ENCODE data around the gene PSMB7. TPM values are rescaled to one million over a fixed set of nuclear protein-coding genes. Genes with fewer than 3 reads are reported as not detected.

Gene PSMB7
- total and polyA plus RNA-seq, 2 donors from 2014 or later = 105 to 250 TPM

- TF ChIP-seq, protein P1, sequence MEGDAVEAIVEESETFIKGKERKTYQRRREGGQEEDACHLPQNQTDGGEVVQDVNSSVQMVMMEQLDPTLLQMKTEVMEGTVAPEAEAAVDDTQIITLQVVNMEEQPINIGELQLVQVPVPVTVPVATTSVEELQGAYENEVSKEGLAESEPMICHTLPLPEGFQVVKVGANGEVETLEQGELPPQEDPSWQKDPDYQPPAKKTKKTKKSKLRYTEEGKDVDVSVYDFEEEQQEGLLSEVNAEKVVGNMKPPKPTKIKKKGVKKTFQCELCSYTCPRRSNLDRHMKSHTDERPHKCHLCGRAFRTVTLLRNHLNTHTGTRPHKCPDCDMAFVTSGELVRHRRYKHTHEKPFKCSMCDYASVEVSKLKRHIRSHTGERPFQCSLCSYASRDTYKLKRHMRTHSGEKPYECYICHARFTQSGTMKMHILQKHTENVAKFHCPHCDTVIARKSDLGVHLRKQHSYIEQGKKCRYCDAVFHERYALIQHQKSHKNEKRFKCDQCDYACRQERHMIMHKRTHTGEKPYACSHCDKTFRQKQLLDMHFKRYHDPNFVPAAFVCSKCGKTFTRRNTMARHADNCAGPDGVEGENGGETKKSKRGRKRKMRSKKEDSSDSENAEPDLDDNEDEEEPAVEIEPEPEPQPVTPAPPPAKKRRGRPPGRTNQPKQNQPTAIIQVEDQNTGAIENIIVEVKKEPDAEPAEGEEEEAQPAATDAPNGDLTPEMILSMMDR (IDR thresholded peaks at IDR 0.05; ENCODE audit: borderline replicate concordance, extremely low read depth, insufficient read depth) = no peak
- Histone ChIP-seq H3K27ac (ENCODE audit: low read depth in 2 of 2, low read length in 2 of 2) (no peak overlapping the region), H3K27me3 (ENCODE audit: control insufficient read depth, insufficient read depth, low read length) (no peaks in the 10 kb centered on the region), H3K4me3 (ENCODE audit: low read length in 3 of 3) (no peak overlapping the region), H3K4me1 (ENCODE audit: control insufficient read depth in 2 of 3, insufficient read depth in 2 of 3, low read depth in 1 of 3, low read length in 3 of 3) (no peaks in the 10 kb centered on the region), H3K36me3 (ENCODE audit: control insufficient read depth in 2 of 3, insufficient read depth in 3 of 3, low read length in 3 of 3) (peaks cover 0 to 7% (median 5%) of the 10 kb centered on the region in 3 donors), H3K9ac (ENCODE audit: low read length in 3 of 3) (no peak overlapping the region), H3K9me3 (ENCODE audit: control insufficient read depth in 2 of 3, insufficient read depth in 1 of 3, low read length in 3 of 3) (no peaks in the 10 kb centered on the region)
- peak in 1 of 5 donors; percentile 67 for DNase-seq
- intact Hi-C loops (cut with DNase I) = no loop called here
- no peak for FAIRE-seq
Measured at GRCh38 chr9:124306098-124306735, 109.0 kb downstream of the PSMB7 start.

DNA sequence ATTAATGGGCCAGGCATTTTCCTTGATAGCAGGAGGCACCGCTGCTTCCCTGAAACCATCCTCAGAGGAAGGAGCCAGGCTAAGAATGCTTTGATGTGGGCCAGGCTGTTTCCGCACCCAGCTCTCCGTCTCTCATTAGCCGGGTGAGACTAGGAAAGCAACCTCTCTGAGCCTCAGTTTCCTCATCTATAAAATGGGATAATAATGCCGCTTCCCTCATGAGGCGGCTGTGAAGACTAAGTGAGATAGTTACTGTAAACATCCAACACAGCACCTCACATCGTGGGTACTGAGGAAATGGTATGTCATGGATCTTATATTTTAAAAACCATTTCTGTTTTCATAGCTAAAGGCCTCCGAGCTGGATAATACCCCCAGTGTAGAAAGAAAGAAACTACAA, 111.0 kb downstream of the PSMB7 start:
- TF ChIP-seq, protein P1 (IDR thresholded peaks at IDR 0.05; ENCODE audit: borderline replicate concordance, extremely low read depth, insufficient read depth) = no peak
- intact Hi-C loops (cut with DNase I) = no loop called here
- Histone ChIP-seq H3K27me3 (ENCODE audit: control insufficient read depth, insufficient read depth, low read length) (no peaks in the 10 kb centered on the region), H3K36me3 (ENCODE audit: control insufficient read depth in 2 of 3, insufficient read depth in 3 of 3, low read length in 3 of 3) (peaks cover 0 to 7% (median 5%) of the 10 kb centered on the region in 3 donors), H3K4me3 (ENCODE audit: low read length in 3 of 3) (no peak overlapping the region), H3K9me3 (ENCODE audit: control insufficient read depth in 2 of 3, insufficient read depth in 1 of 3, low read length in 3 of 3) (no peaks in the 10 kb centered on the region), H3K9ac (ENCODE audit: low read length in 3 of 3) (no peak overlapping the region), H3K4me1 (ENCODE audit: control insufficient read depth in 2 of 3, insufficient read depth in 2 of 3, low read depth in 1 of 3, low read length in 3 of 3) (no peaks in the 10 kb centered on the region), H3K27ac (ENCODE audit: low read depth in 2 of 2, low read length in 2 of 2) (no peak overlapping the region)
- DNase-seq (no peak), FAIRE-seq (no peak)

DNA sequence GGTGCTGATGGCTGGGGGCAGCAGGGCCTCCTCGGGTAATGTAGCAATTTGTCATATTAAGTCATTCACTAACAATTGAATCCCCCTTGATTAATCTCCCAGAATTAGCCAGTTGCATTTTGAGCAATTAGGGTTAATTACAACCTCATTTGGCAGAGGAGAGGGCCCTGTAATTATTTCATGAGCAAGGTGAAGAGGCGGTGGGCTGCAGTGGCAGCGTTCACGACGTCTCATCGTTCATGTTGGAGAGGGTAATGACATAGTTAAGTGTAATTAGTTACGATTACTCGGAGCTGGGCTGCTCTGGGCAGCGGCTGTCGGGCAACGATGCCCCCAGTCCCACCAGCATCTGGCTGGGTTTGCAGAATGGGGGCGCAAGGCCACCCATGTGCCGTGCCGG, 111.5 kb downstream of the PSMB7 start:
- Histone ChIP-seq H3K4me1 (ENCODE audit: control insufficient read depth in 2 of 3, insufficient read depth in 2 of 3, low read depth in 1 of 3, low read length in 3 of 3) (no peaks in the 10 kb centered on the region), H3K9me3 (ENCODE audit: control insufficient read depth in 2 of 3, insufficient read depth in 1 of 3, low read length in 3 of 3) (no peaks in the 10 kb centered on the region), H3K27me3 (ENCODE audit: control insufficient read depth, insufficient read depth, low read length) (no peaks in the 10 kb centered on the region), H3K27ac (ENCODE audit: low read depth in 2 of 2, low read length in 2 of 2) (no peak overlapping the region), H3K4me3 (ENCODE audit: low read length in 3 of 3) (no peak overlapping the region), H3K36me3 (ENCODE audit: control insufficient read depth in 2 of 3, insufficient read depth in 3 of 3, low read length in 3 of 3) (peaks cover 0 to 7% (median 5%) of the 10 kb centered on the region in 3 donors), H3K9ac (ENCODE audit: low read length in 3 of 3) (no peak overlapping the region)
- FAIRE-seq (no peak), DNase-seq (no peak)
- TF ChIP-seq, protein P1 (IDR thresholded peaks at IDR 0.05; ENCODE audit: borderline replicate concordance, extremely low read depth, insufficient read depth) = no peak
- intact Hi-C loops (cut with DNase I) = no loop called here

Other genes starting within 250 kb of the PSMB7 start
- gene NEK6, start 157.5 kb downstream of the PSMB7 start, total RNA-seq = 82.1 TPM
- 14.9 TPM for gene NEK6, start 157.5 kb downstream of the PSMB7 start, polyA plus RNA-seq (ENCODE audit: insufficient read depth, low read depth, low replicate concordance)
- not detected for gene ADGRD2, start 35.0 kb upstream of the PSMB7 start, total RNA-seq
- gene ADGRD2, start 35.0 kb upstream of the PSMB7 start, polyA plus RNA-seq (ENCODE audit: insufficient read depth, low read depth, low replicate concordance) = not detected
- not detected for gene NR5A1, start 92.0 kb upstream of the PSMB7 start, total RNA-seq
- gene NR5A1, start 92.0 kb upstream of the PSMB7 start, polyA plus RNA-seq (ENCODE audit: insufficient read depth, low read depth, low replicate concordance) = not detected

All from kidney (tissue), 14 donors.